ENCODE measurements around the gene GBX1. TPM values are rescaled to one million over a fixed set of nuclear protein-coding genes. Genes with fewer than 3 reads are reported as not detected.

GBX1 gene
- total RNA-seq, 1 experiment from 2014 or later = not detected

- Mint-ChIP-seq H3K4me1 (ENCODE audit: insufficient read depth, unreplicated experiment) (no peaks in the 10 kb centered on the region), H3K36me3 (ENCODE audit: insufficient read depth, unreplicated experiment) (no peaks in the 10 kb centered on the region), H3K27me3 (ENCODE audit: insufficient read depth, unreplicated experiment) (peaks cover 73% of the 10 kb centered on the region), H3K4me3 (ENCODE audit: unreplicated experiment) (no peak overlapping the region), H3K27ac (ENCODE audit: low read depth, unreplicated experiment) (no peak overlapping the region), H3K9me3 (ENCODE audit: unreplicated experiment) (no peaks in the 10 kb centered on the region)
- no peak for DNase-seq (ENCODE audit: unreplicated experiment)
- ChIA-PET POLR2A (no interaction called here), CTCF (interaction anchor here (0.7 to 1.1 kb wide), 9 partner anchors 11 to 404 kb away, joined by 3 to 4 read pairs (median 4); partner anchors contain the start of gene ASB10)
- TF ChIP-seq CTCF (IDR thresholded peaks at IDR 0.05; ENCODE audit: unreplicated experiment) = no peak
- no TSS peak for BruUV-seq (replicated peaks)
- intact Hi-C loops (cut with micrococcal nuclease) = loop anchor here (2.0 kb wide), 1 partner anchor 211 kb away; no protein-coding TSS in a partner anchor
Measured at GRCh38 chr7:151173386-151174245, 6.1 kb upstream of the GBX1 start.

DNA sequence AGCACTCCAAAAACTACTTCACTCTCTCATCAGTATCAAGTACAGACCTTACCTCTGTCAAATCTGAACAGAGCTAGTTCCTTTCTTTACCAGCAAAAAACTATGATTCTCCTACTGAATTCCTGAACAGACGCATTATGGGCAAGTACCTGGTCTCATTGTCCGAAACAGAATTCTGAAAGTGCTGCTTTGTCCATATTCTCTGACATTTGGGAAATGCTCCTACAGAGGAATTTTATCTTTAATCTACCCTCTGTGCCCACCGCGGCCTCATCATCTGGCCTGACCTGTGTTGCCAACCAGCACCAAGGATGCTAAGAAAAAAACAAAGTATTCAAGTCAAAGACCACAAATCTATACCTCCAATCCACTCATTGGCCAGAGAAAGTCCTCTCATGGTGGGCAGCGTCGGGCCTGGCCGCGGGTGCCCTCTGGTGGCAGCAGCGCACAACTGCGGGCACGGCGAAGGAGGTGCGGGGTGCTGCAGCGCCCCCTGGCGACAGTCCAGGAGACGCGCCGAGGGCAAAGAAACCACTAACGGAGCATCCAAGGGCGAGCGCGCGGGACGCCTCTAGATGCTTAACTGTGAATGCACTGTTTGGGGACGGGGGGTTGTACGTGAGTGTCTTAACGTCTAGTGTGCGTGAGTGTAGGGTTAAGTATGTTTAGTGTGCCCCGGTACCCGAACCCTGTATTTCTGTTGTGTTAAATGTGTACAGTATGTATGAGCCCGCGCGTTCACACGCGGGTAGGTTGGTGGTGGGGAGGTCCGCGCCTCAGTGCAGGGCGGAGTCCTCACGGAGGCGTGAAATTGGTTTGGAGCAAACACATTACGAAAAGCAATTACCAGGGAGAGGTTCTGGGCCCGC lies 5.0 kb upstream of the GBX1 start:
- POLR2A ChIA-PET = no interaction called here
- H3K27me3 Mint-ChIP-seq (ENCODE audit: insufficient read depth, unreplicated experiment) = peaks cover 71% of the 10 kb centered on the region

GRCh38 chr7:151168787-151169162 lies 1.3 kb upstream of the GBX1 start:
- Mint-ChIP-seq H3K9me3 (ENCODE audit: unreplicated experiment) (no peaks in the 10 kb centered on the region), H3K36me3 (ENCODE audit: insufficient read depth, unreplicated experiment) (no peaks in the 10 kb centered on the region), H3K4me1 (ENCODE audit: insufficient read depth, unreplicated experiment) (no peaks in the 10 kb centered on the region), H3K27ac (ENCODE audit: low read depth, unreplicated experiment) (no peak overlapping the region), H3K27me3 (ENCODE audit: insufficient read depth, unreplicated experiment) (peaks cover 41% of the 10 kb centered on the region), H3K4me3 (ENCODE audit: unreplicated experiment) (no peak overlapping the region)
- TF ChIP-seq CTCF (IDR thresholded peaks at IDR 0.05; ENCODE audit: unreplicated experiment) = no peak
- ChIA-PET CTCF (interaction anchor here (0.6 kb wide), 3 partner anchors 21 to 145 kb away, joined by 3 to 4 read pairs (median 3); no protein-coding TSS in a partner anchor), POLR2A (interaction anchor here (0.7 kb wide), 1 partner anchor 237 kb away, joined by 3 read pairs; no protein-coding TSS in a partner anchor)
- intact Hi-C loops (cut with micrococcal nuclease) = no loop called here
- BruUV-seq (replicated peaks) = no TSS peak
- DNase-seq (ENCODE audit: unreplicated experiment) = no peak

More for the DNA sequence above, 5.0 kb upstream of the GBX1 start:
- intact Hi-C loops (cut with micrococcal nuclease) = loop anchor here (1.0 to 2.0 kb wide), 4 partner anchors 48 to 394 kb away; no protein-coding TSS in a partner anchor
- no TSS peak for BruUV-seq (replicated peaks)
- peak; percentile 74 for DNase-seq (ENCODE audit: unreplicated experiment)
- Mint-ChIP-seq H3K36me3 (ENCODE audit: insufficient read depth, unreplicated experiment) (no peaks in the 10 kb centered on the region), H3K4me1 (ENCODE audit: insufficient read depth, unreplicated experiment) (no peaks in the 10 kb centered on the region), H3K4me3 (ENCODE audit: unreplicated experiment) (no peak overlapping the region), H3K27ac (ENCODE audit: low read depth, unreplicated experiment) (no peak overlapping the region), H3K9me3 (ENCODE audit: unreplicated experiment) (no peaks in the 10 kb centered on the region)
- CTCF ChIA-PET = interaction anchor here (0.6 to 1.3 kb wide), 29 partner anchors 9 to 1469 kb away, joined by 3 to 18 read pairs (median 4); partner anchors contain the start of gene CHPF2
- TF ChIP-seq CTCF (IDR thresholded peaks at IDR 0.05; ENCODE audit: unreplicated experiment) = peak; percentile 100
